NOMO-1 treated with dmso at 0.1 percent for 144 hours (cell line): ENCODE results near the gene EID2B.

Experiments used
- DNase-seq: peaks from one replicate; lab custom pipeline; 2025; ENCODE audit not compliant: unreplicated experiment; lab: John Stamatoyannopoulos, UW

Gene EID2B

GRCh38 chr19:39500543-39500942 is 32.1 kb downstream of the EID2B start:
- no peak for DNase-seq

GRCh38 chr19:39499932-39500331 is 32.7 kb downstream of the EID2B start:
- DNase-seq, result no peak

- no peak for DNase-seq
Measured at GRCh38 chr19:39498798-39499642, 33.6 kb downstream of the EID2B start, which contains the start of gene DLL3. TSS of gene DLL3 (plus strand) at chr19:39498947. CDS start at chr19:39498975, 28 bp downstream.

- no peak for DNase-seq
Measured at GRCh38 chr19:39497996-39498797, 34.5 kb downstream of the EID2B start.

GRCh38 chr19:39497701-39497995 is 35.0 kb downstream of the EID2B start:
- DNase-seq, result no peak

GRCh38 chr19:39496063-39496462 is 36.6 kb downstream of the EID2B start:
- DNase-seq, result no peak

GRCh38 chr19:39494661-39495060 is 38.0 kb downstream of the EID2B start:
- DNase-seq, result no peak

- DNase-seq, result no peak
Measured at GRCh38 chr19:39492788-39493187, 39.9 kb downstream of the EID2B start.

- DNase-seq, result no peak
Measured at GRCh38 chr19:39492225-39492624, 40.4 kb downstream of the EID2B start.

GRCh38 chr19:39489756-39490155 is 42.9 kb downstream of the EID2B start:
- DNase-seq, result no peak

- DNase-seq, result no peak
Measured at GRCh38 chr19:39483141-39483540, 49.5 kb downstream of the EID2B start.

- DNase-seq, result no peak
Measured at GRCh38 chr19:39481676-39482075, 51.0 kb downstream of the EID2B start.

GRCh38 chr19:39481229-39481545 is 51.5 kb downstream of the EID2B start:
- no peak for DNase-seq
